ENCODE data around the gene TBX10.
A peak's percentile ranks its signal among the peaks of the same experiment; 100 is the strongest.
"Not testable (repeated sequence)": the region's sequence is repeated elsewhere in the genome, so short reads cannot be mapped to it uniquely, and the experiment has no call there.

Gene TBX10

GRCh38 chr11:67594480-67594879, 45.1 kb downstream of the TBX10 start:
- no peak overlapping the region for H3K27ac ChIP-seq (ENCODE audit: low read length)
- no peaks in the 10 kb centered on the region for H3K27me3 ChIP-seq (ENCODE audit: low read depth, low read length)
- no peaks in the 10 kb centered on the region for H3K9me3 ChIP-seq (ENCODE audit: control insufficient read depth in 1 of 2, low read length in 2 of 2)
- no peaks in the 10 kb centered on the region for H3K4me1 ChIP-seq (ENCODE audit: control insufficient read depth in 1 of 2, insufficient read depth in 2 of 2, low read length in 2 of 2)
- no peaks in the 10 kb centered on the region for H3K36me3 ChIP-seq (ENCODE audit: control insufficient read depth in 1 of 2, insufficient read depth in 2 of 2, low read length in 2 of 2)
- no peak overlapping the region for H3K4me3 ChIP-seq (ENCODE audit: low read depth in 1 of 2, low read length in 2 of 2)

- Histone ChIP-seq H3K27me3 (ENCODE audit: low read depth, low read length) (no peaks in the 10 kb centered on the region), H3K36me3 (ENCODE audit: control insufficient read depth in 1 of 2, insufficient read depth in 2 of 2, low read length in 2 of 2) (no peaks in the 10 kb centered on the region), H3K9me3 (ENCODE audit: control insufficient read depth in 1 of 2, low read length in 2 of 2) (no peaks in the 10 kb centered on the region), H3K27ac (ENCODE audit: low read length) (no peak overlapping the region), H3K4me3 (ENCODE audit: low read depth in 1 of 2, low read length in 2 of 2) (no peak overlapping the region), H3K4me1 (ENCODE audit: control insufficient read depth in 1 of 2, insufficient read depth in 2 of 2, low read length in 2 of 2) (no peaks in the 10 kb centered on the region)
Observed at GRCh38 chr11:67593565-67593905, 46.0 kb downstream of the TBX10 start.

- no peak overlapping the region for H3K4me3 ChIP-seq (ENCODE audit: low read depth in 1 of 2, low read length in 2 of 2)
- H3K27ac ChIP-seq (ENCODE audit: low read length) = no peak overlapping the region
Observed at GRCh38 chr11:67592880-67593564, 46.5 kb downstream of the TBX10 start.

GRCh38 chr11:67588899-67589415, 50.6 kb downstream of the TBX10 start:
- H3K36me3 ChIP-seq (ENCODE audit: control insufficient read depth in 1 of 2, insufficient read depth in 2 of 2, low read length in 2 of 2) = peaks cover 6 to 30% of the 10 kb centered on the region in 2 donors

More at GRCh38 chr11:67592880-67593564, 46.5 kb downstream of the TBX10 start:
- Histone ChIP-seq H3K27me3 (ENCODE audit: low read depth, low read length) (no peaks in the 10 kb centered on the region), H3K9me3 (ENCODE audit: control insufficient read depth in 1 of 2, low read length in 2 of 2) (no peaks in the 10 kb centered on the region), H3K4me1 (ENCODE audit: control insufficient read depth in 1 of 2, insufficient read depth in 2 of 2, low read length in 2 of 2) (no peaks in the 10 kb centered on the region), H3K36me3 (ENCODE audit: control insufficient read depth in 1 of 2, insufficient read depth in 2 of 2, low read length in 2 of 2) (peaks cover 0 to 3% of the 10 kb centered on the region in 2 donors)

GRCh38 chr11:67588136-67588503, 51.4 kb downstream of the TBX10 start:
- no peaks in the 10 kb centered on the region for H3K9me3 ChIP-seq (ENCODE audit: control insufficient read depth in 1 of 2, low read length in 2 of 2)
- no peak overlapping the region for H3K4me3 ChIP-seq (ENCODE audit: low read depth in 1 of 2, low read length in 2 of 2)
- H3K36me3 ChIP-seq (ENCODE audit: control insufficient read depth in 1 of 2, insufficient read depth in 2 of 2, low read length in 2 of 2) = peaks cover 6 to 30% of the 10 kb centered on the region in 2 donors
- H3K27ac ChIP-seq (ENCODE audit: low read length) = no peak overlapping the region
- H3K4me1 ChIP-seq (ENCODE audit: control insufficient read depth in 1 of 2, insufficient read depth in 2 of 2, low read length in 2 of 2) = peaks cover 5 to 18% of the 10 kb centered on the region in 2 donors
- H3K27me3 ChIP-seq (ENCODE audit: low read depth, low read length) = no peaks in the 10 kb centered on the region

More at GRCh38 chr11:67588899-67589415, 50.6 kb downstream of the TBX10 start:
- H3K4me3 ChIP-seq (ENCODE audit: low read depth in 1 of 2, low read length in 2 of 2); H3K27me3 ChIP-seq (ENCODE audit: low read depth, low read length); H3K9me3 ChIP-seq (ENCODE audit: control insufficient read depth in 1 of 2, low read length in 2 of 2); H3K27ac ChIP-seq (ENCODE audit: low read length): not testable (repeated sequence)
- H3K4me1 ChIP-seq (ENCODE audit: control insufficient read depth in 1 of 2, insufficient read depth in 2 of 2, low read length in 2 of 2) = peaks cover 5 to 18% of the 10 kb centered on the region in 2 donors

- Histone ChIP-seq H3K27me3 (ENCODE audit: low read depth, low read length) (no peaks in the 10 kb centered on the region), H3K27ac (ENCODE audit: low read length) (no peak overlapping the region), H3K36me3 (ENCODE audit: control insufficient read depth in 1 of 2, insufficient read depth in 2 of 2, low read length in 2 of 2) (peaks cover 6 to 30% of the 10 kb centered on the region in 2 donors)
Observed at GRCh38 chr11:67586568-67587250, 52.9 kb downstream of the TBX10 start.

GRCh38 chr11:67585911-67586310, 53.7 kb downstream of the TBX10 start:
- H3K4me3 ChIP-seq (ENCODE audit: low read depth in 1 of 2, low read length in 2 of 2) = no peak overlapping the region
- peaks cover 5 to 18% of the 10 kb centered on the region in 2 donors for H3K4me1 ChIP-seq (ENCODE audit: control insufficient read depth in 1 of 2, insufficient read depth in 2 of 2, low read length in 2 of 2)
- no peak overlapping the region for H3K27ac ChIP-seq (ENCODE audit: low read length)
- H3K27me3 ChIP-seq (ENCODE audit: low read depth, low read length) = no peaks in the 10 kb centered on the region
- peaks cover 6 to 30% of the 10 kb centered on the region in 2 donors for H3K36me3 ChIP-seq (ENCODE audit: control insufficient read depth in 1 of 2, insufficient read depth in 2 of 2, low read length in 2 of 2)
- H3K9me3 ChIP-seq (ENCODE audit: control insufficient read depth in 1 of 2, low read length in 2 of 2) = no peaks in the 10 kb centered on the region

More at GRCh38 chr11:67586568-67587250, 52.9 kb downstream of the TBX10 start:
- Histone ChIP-seq H3K4me1 (ENCODE audit: control insufficient read depth in 1 of 2, insufficient read depth in 2 of 2, low read length in 2 of 2) (peaks cover 5 to 18% of the 10 kb centered on the region in 2 donors), H3K9me3 (ENCODE audit: control insufficient read depth in 1 of 2, low read length in 2 of 2) (no peaks in the 10 kb centered on the region), H3K4me3 (ENCODE audit: low read depth in 1 of 2, low read length in 2 of 2) (no peak overlapping the region)

- H3K36me3 ChIP-seq (ENCODE audit: control insufficient read depth in 1 of 2, insufficient read depth in 2 of 2, low read length in 2 of 2) = peaks cover 6 to 30% of the 10 kb centered on the region in 2 donors
- no peaks in the 10 kb centered on the region for H3K27me3 ChIP-seq (ENCODE audit: low read depth, low read length)
- H3K9me3 ChIP-seq (ENCODE audit: control insufficient read depth in 1 of 2, low read length in 2 of 2) = no peaks in the 10 kb centered on the region
- peak overlapping the region; percentile 73 to 74 for H3K4me3 ChIP-seq (ENCODE audit: low read depth in 1 of 2, low read length in 2 of 2)
- peak overlapping the region; percentile 91 for H3K27ac ChIP-seq (ENCODE audit: low read length)
- peaks cover 5 to 18% of the 10 kb centered on the region in 2 donors for H3K4me1 ChIP-seq (ENCODE audit: control insufficient read depth in 1 of 2, insufficient read depth in 2 of 2, low read length in 2 of 2)
Observed at GRCh38 chr11:67584881-67585873, 54.4 kb downstream of the TBX10 start.

- Histone ChIP-seq H3K27ac (ENCODE audit: low read length) (peak overlapping the region; percentile 91), H3K4me1 (ENCODE audit: control insufficient read depth in 1 of 2, insufficient read depth in 2 of 2, low read length in 2 of 2) (peaks cover 5 to 18% of the 10 kb centered on the region in 2 donors), H3K9me3 (ENCODE audit: control insufficient read depth in 1 of 2, low read length in 2 of 2) (no peaks in the 10 kb centered on the region), H3K36me3 (ENCODE audit: control insufficient read depth in 1 of 2, insufficient read depth in 2 of 2, low read length in 2 of 2) (peaks cover 6 to 30% of the 10 kb centered on the region in 2 donors), H3K4me3 (ENCODE audit: low read depth in 1 of 2, low read length in 2 of 2) (peak overlapping the region; percentile 73 to 74), H3K27me3 (ENCODE audit: low read depth, low read length) (no peaks in the 10 kb centered on the region)
Observed at GRCh38 chr11:67584205-67584880, 55.2 kb downstream of the TBX10 start.

GRCh38 chr11:67583247-67584204, 56.0 kb downstream of the TBX10 start, which contains the start of gene GSTP1:
TSS of gene GSTP1 (plus strand) at chr11:67583812. CDS start at chr11:67583844, 32 bp downstream.
- peaks cover 6 to 30% of the 10 kb centered on the region in 2 donors for H3K36me3 ChIP-seq (ENCODE audit: control insufficient read depth in 1 of 2, insufficient read depth in 2 of 2, low read length in 2 of 2)
- H3K27ac ChIP-seq (ENCODE audit: low read length) = peak within 1 kb of the TSS; percentile 91
- H3K27me3 ChIP-seq (ENCODE audit: low read depth, low read length) = no peaks in the 10 kb centered on the region
- no peaks in the 10 kb centered on the region for H3K9me3 ChIP-seq (ENCODE audit: control insufficient read depth in 1 of 2, low read length in 2 of 2)
- H3K4me3 ChIP-seq (ENCODE audit: low read depth in 1 of 2, low read length in 2 of 2) = peak within 1 kb of the TSS; percentile 73 to 74
- peaks cover 5 to 18% of the 10 kb centered on the region in 2 donors for H3K4me1 ChIP-seq (ENCODE audit: control insufficient read depth in 1 of 2, insufficient read depth in 2 of 2, low read length in 2 of 2)
